HG03025 (cell line): ENCODE results near the gene KLK1.
"Not testable (repeated sequence)": the region's sequence is repeated elsewhere in the genome, so short reads cannot be mapped to it uniquely, and the experiment has no call there.

Source experiments
- ATAC-seq: cut with Tn5 transposase; IDR thresholded peaks from one replicate; pipeline ENCODE4 v1.9.1; 2021; ENCODE audit warnings: mild to moderate bottlenecking, moderate library complexity; ENCODE audit not compliant: unreplicated experiment, low FRiP score

KLK1 gene

GRCh38 chr19:50770888-50771287, 52.7 kb downstream of the KLK1 start:
- no peak for ATAC-seq

DNA sequence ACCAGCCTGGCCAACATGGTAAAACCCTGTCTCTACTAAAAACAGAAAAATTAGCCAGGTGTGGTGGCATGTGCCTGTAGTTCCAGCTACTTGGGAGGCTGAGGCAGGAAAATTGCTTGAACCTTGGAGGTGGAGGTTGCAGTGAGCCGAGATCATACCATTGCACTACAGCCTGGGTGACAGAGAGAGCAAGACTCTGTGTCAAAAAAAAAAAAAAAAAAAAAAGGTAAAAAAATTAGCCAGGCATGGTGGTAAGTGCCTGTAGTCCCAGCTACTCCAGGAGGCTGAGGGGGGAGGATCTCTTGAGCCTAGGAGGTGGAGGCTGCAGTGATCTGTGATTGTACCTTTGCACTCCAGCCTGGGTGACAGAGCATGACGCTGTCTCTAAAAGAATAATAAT, 53.4 kb downstream of the KLK1 start, which contains the start of gene GPR32:
TSS of gene GPR32 (plus strand) at position 301 of the 400 bp plus-strand sequence. CDS start 137 bp downstream, outside the sequence.
- ATAC-seq, result not testable (repeated sequence)
